GM21381 (cell line): Measurements from ENCODE around the gene NEUROG1.
"Not testable (repeated sequence)": the region's sequence is repeated elsewhere in the genome, so short reads cannot be mapped to it uniquely, and the experiment has no call there.

Source experiments
- ATAC-seq: cut with Tn5 transposase; IDR thresholded peaks from one replicate; pipeline ENCODE4 v1.9.1; 2021; ENCODE audit warnings: mild to moderate bottlenecking, moderate library complexity; ENCODE audit not compliant: unreplicated experiment

Gene NEUROG1

DNA sequence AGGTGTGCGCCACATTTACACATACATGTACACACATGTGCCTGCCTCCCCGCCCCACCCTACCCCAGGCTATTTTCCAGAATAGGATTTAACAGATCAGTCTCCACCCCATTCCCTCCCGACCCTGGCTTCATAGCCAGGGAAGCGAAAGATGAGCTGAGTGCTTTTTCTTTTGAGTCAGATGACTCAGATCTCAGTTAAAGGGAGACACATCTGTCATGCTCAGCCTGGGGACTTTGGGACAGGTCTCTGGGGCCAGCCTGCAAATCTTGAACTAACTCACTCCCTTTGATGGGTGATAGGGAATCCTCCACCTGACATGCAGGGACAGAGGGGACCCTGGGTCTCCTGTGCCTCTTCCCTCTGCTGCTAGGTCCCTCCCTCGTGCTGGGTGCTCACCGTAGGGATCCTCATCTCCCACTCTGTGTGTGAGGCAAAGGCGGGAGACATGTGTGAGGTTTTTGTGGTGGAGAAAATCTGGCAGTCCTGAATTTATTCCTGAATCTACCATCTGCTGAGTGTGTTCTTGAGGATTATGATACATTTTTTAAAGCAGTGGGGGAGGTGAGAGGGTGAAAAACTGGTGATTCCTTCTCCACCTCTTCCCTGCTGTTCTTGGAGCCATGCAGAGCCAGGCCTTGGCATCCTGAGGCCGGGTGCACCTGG is 37.7 kb downstream of the NEUROG1 start:
- no peak for ATAC-seq

DNA sequence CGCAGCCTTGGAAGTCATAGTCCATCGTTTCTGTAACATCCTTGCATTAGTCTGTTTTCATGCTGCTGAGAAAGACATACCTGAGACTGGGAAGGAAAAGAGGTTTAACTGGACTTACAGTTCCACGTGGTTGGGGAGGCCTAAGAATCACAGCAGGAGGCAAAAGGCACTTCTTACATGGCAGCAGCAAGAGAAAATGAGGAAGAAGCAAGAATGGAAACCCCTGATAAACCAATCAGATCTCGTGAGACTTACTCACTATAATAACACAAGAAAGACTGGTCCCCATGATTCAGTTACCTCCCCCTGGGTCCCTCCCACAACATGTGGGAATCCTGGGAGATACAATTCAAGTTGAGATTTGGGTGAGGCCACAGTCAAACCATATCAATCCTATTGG is 40.2 kb downstream of the NEUROG1 start:
- ATAC-seq = not testable (repeated sequence)

DNA sequence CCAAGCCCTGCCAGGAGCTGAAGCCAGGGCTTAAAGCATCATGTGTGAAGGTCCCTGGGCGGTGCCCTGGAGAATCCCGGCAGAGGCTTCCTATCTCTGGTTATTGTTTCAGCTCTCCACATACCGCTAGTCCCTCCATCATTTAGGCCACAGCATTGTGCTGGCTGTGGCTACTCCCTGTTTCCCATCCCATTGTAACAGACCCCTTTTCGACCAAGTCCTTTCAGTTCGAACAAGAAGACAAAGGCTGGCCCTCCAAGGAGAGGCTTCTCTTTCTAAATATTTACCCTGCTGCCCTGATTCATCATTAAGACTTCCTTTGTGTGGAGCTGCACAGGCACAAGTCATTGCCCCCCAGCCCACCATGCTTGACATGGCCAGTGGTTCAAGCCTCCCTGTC is 41.6 kb downstream of the NEUROG1 start:
- ATAC-seq = no peak

DNA sequence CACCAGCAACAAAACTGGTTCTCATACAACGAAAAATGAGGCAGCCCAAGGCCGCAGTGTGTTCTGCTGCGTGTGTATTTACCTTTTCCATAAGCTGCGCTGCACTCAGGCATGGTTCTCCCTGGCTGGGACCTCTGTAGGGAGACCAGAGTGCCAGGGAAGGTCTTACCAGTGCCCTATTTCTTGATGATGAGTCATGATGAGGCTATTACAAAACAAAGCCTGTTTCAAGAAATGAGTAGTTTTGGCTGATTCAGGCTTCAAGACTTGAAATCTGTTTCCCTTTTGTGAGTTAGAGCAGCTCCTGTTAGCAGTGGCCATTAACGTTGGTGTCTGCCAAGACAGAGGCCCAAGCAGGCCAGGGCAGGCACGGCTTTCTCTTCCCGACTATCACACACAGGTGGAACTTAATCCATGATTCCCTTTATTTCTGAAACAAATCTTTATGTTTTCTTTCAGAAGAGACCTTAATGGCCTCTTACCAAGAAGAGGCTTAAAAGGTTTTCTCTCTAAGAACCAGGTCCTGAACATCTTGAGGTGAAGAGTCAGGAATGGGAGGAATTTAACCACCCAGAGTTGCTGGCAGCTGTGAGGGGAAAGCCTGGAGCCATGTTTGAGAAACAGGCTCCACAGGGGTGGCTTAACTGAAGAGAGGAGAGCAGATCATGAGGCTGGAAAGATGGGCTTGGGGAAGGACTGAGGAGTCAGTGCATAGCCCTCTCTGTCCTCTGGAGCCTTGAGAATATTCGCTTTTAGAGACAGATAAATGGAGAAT is 42.2 kb downstream of the NEUROG1 start:
- no peak for ATAC-seq

DNA sequence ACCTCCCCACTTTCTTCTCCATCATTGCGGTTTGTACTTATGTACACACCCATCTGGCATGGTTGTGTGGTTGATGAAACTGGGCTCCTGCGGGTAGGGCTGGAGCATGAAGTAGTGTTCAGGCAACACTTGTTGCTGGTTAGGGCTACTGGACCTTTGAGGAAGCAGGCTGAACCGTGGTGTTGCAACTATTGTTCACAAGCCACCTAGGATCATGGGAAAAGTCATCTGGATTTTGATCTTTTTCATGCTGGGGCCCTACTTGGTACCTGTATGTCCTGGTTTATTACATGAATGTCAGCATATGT is 43.5 kb downstream of the NEUROG1 start:
- ATAC-seq = no peak

DNA sequence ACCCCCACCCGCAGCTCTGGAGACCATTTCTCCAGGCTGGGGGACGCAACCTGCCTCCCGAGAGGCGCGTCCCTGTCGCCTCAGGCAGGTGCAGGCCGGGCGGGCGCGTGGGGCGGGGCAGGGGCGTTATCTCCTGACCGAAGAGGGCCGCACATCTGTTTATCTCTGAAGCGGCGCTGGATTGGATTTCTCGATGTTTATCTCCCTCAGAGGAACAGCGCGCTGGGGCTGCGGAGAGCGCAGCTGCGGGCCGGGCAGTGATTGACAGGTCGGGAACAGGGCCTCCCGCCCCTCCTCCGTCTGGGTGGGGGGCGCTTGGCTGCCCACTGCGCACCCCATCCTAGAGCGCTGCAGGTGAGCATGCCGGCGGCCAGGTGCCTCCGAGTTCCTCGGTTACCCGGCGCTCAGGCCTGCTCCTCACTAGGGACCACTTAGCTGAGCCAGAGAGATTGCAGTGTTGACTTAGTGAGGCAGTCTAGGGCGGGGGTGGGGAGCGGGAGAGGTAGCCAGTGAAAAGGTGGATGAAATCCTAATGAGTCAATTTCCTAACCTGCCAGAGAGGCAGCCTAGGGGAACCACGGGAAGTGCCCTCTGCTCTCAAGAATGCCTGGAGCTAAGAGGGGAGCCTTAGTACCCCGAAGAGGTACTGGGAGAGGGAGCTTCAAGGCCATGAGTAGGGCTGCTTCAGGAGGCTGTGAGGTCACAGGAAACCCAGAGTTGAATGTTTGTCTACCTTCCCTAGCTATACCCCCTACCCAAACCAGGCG is 44.0 kb downstream of the NEUROG1 start:
- no peak for ATAC-seq

DNA sequence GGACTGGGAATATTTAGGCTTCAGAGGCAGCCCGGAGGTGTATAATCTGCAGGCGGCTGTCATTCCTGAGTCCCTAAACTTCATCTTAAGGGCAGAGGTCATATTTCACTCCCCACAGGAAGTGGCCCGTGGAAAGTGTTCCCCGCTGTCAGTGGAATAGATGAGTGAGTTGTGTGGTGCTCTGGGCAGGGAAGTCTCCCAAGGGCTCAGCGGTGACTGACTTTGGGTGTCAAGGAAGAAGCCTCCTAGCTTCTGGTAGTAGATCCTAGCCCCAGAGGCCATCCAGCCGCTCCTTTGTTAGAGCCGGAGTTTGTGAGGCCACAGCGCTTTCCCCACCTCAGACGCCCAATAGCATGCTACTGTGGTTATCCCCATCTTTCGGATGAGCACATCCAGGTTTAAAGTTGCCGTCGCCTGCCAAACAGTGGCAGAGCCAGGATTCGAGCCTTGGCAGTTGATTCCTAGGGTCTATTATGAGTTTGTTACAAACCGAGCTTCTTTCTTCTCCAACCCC is 44.7 kb downstream of the NEUROG1 start:
- no peak for ATAC-seq

DNA sequence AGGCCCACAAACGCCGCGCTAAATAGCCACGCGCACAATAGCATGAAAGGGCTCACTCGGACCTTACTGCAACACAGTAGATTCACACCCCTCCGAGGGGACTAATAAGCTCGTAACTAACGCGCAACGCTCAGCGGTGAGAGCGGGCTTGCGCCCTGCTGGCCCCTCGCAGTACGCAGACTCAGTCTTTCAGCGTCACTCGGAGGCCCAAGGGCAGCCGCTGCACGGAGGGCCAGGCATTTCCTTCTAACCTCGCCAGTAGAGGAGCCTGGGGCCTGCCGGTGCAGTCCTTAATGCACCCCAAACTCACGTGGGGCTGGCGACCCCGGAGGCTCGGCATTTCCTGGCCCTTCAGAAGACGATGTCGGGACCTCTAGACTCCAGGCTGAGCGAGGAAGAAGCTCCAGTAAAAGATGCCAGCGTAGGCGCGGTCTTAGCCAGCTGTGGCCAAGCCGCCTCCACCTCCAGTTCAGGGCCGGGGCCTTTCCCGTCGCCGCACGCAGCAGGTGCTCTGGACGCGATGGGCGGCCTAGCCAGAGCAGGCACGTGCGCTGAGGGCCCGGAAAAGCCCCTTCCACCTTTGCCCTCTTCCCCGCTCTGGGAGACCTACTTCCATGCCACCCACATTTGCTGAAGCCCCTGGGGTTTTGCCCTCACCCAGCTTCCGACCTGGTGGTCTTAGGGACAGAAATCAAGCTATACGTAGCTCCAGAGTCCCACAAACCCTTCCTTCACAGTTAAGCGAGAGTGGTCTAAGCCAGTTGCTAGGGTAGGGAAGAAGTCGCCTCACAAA is 45.3 kb downstream of the NEUROG1 start:
- no peak for ATAC-seq

DNA sequence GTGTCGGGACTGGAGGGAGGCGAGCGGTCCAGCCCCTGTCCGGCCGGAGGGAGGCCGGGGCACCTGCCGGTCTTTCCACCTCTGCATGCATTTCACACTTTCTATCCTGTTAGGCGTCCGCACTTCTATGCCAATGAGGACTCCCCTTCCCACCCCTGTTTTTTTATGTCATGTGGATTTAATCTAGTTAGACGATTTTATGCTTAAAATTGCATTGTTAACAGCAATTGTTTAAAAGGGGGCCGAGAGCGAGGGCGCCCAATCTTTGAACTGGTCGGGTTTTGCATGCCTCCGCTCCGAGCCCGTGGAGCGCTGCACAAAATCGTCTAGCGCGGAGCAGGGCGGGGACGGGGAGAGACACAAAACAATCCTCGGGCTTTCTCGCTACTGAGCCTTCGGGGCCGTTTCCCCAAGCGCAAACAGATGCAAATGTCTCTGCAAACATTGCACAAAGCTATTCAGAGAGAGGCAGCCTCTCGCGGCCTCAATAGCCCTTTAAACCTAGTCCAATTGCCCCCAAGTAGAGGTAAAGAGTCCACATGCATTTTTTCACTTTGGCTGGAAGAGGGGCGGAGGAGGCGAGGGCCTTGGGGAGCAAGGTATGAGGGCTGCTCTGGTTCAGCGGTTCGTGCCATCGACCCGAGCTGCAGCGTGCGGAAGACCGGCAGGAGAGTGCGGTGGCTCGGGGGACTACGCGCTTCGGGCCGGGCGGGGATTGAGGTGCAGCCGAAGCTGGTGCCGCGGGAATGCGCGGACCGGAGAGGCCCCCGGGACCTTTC is 46.1 kb downstream of the NEUROG1 start:
- no peak for ATAC-seq

DNA sequence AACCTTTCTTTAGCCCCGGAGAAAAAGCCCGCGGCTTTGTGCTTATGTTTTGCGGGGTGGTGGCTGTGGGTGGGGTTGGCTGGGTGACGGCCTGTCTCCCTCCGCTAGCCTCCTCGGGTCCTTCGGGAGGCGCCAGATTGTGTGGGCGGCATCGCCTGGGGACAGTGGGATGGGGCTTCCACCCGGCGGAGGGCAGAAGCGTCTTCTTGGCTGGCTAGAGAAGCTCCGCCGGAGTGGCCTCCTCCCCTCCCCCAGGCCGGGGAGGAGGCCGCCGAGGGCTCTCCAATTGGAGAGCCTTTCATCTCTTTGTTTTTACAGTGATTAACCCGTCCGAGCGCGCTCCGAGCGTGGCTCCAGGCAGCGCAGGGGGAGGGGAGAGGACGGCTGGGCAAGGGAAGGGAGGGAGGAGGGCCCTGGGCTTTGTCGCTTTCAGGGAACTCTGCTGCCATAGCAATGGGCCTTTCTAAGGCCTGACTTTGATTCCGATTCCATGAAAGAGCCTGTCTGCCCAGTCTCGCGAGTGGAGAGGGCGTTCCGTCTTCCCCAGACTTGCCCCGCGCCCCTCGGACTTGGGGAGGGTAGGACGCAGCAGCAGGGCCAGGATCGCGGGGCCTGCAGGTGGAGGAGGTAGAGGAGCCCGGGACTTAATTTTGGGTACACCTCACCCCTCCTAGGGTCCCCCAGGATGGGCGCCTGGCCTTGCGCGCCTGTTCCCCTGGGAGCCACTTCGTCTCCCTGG is 46.9 kb downstream of the NEUROG1 start:
- no peak for ATAC-seq

DNA sequence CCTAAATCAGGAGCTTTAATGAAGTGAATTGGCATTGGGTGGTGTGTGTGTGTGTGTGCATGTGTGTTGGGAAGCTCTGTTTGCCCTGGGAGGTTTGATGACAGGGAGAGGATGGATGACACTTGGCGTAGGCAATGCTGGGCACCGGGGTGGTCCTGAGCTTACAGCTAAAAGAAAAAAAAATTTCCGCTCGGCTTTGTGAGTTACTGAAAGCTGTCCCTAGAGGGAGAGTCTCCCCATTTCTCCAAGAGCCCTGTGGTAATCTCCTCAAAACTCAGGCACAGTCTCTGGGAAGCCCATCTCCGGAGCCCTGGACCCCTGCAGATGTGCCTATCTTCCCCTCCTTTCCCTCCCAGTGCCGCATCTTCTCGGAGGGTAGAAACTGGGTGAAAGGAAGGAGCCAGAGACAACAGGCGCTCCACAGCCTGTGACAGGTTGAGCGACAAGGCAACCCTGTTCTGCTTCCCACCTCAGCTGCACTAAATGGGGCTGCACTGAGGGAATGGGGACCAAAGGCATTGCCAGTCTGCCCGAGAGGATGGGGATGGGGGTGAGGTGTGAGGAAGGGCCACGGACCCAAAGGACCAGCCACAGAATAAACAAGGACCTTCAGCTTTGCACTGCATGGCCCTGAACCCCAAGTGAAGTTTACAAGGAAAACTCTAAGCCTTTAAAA is 47.8 kb downstream of the NEUROG1 start:
- ATAC-seq = no peak

DNA sequence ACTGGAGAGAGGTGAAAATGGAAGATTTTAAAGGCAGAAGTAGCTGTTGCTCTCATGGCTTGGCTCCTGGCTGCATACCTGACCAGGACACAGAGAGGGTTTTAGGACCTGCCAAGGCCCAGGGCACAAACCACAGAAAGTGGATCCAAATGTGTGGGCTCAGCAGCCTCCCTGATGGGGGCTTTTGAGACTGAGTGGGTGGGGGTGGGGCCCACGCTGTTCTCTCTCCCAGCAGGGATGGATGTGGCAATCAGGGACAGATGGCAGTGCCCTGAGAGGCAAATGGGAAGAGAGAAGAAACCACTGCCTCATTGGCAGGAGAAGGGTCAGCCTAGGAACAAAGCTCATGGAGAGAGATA is 48.7 kb downstream of the NEUROG1 start:
- no peak for ATAC-seq

DNA sequence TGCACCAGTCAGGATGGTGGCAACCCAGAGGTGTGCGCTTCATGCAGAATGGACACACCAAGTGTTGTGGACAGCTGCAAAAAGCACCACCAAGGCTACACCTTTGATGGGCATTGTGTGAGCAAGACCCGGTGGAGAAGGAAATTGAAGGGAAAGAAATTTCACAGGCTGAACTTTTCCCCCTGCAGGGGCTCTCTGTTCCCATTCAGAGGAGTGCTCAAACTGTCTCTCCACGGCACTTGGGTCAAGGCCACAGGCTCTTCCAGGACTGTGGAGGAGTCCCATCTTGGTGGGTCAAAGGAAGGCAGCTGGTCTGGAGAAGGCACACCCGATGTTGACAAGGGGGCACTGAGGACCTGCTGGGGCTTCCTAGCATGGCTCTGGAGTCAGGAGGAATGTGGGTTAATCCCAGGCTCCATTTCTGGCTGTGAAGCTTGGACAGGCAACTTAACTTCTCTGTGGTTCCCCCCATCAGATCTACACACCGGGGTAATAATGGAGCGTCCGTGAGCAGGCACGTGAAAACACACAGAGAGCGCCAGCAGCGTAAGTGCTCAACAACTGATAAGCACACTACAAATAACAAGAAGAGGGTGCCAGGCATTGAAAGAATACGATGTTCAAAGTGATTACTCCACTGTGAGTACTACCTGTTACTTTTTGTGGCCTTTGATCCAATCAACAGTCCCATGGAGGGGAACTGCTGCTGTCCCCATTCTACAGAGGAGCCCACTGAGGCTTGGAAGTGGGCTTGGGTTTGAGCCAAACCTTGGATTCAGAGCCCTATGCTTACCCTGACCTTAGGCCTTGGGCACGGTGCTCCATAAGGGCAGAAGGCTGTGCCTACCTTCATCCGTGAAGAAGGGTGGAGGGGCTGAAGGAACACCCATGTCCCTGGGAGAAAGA is 49.4 kb downstream of the NEUROG1 start:
- no peak for ATAC-seq

DNA sequence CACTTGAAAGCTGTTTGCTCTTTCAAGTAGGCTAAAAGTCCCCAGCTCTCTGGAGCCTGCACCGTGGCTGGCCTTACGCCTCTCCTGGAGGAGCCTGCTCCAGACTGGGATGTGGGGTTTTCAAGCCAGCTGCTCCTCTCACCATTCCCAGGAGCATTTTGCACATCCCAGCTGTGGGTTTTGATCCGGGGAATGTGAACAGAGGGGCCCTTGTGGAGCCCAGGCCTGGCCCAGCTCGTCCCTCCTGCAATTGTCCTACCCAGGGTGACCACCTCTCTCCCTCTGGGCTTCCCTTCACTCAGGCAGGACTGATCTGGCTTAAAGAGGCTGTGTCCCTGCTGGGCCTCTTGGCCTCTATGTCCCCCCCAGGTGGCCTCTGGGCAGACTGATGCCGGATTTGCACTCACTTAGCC is 51.1 kb downstream of the NEUROG1 start:
- ATAC-seq = no peak
